ENCODE measurements around the gene SHISA6.

DNA sequence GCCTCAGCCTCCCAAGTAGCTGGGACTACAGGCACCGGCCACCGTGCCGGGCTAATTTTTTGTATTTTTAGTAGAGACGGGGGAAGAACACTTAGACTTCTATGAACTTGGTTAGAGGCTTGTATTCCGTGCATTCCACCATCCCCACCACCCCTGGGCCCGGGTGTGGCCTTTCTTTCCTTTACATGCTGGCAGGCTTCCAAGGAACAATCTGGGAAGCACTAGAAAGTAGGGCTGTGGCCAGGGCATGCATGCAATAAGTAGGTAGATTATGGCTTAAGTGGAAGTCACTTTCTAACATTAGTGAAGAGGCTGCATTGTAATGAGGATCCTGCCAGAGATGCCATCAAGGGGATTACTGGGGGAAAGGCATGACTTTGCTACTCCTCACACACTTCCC lies 171.6 kb downstream of the SHISA6 start:
- TF ChIP-seq, protein P1, sequence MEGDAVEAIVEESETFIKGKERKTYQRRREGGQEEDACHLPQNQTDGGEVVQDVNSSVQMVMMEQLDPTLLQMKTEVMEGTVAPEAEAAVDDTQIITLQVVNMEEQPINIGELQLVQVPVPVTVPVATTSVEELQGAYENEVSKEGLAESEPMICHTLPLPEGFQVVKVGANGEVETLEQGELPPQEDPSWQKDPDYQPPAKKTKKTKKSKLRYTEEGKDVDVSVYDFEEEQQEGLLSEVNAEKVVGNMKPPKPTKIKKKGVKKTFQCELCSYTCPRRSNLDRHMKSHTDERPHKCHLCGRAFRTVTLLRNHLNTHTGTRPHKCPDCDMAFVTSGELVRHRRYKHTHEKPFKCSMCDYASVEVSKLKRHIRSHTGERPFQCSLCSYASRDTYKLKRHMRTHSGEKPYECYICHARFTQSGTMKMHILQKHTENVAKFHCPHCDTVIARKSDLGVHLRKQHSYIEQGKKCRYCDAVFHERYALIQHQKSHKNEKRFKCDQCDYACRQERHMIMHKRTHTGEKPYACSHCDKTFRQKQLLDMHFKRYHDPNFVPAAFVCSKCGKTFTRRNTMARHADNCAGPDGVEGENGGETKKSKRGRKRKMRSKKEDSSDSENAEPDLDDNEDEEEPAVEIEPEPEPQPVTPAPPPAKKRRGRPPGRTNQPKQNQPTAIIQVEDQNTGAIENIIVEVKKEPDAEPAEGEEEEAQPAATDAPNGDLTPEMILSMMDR (IDR thresholded peaks at IDR 0.05), result no peak
- TF ChIP-seq POLR2AphosphoS5 (IDR thresholded peaks at IDR 0.05), result no peak
- no peak for TF ChIP-seq POLR2A (IDR thresholded peaks at IDR 0.05)

All from transverse colon (tissue), 4 donors.